Stimulated activated CD4-positive, alpha-beta T cell treated with anti-CD3 and anti-CD28 coated beads, Interleukin-15, amount 100 ng/mL, for 24 hours (primary cell): Measurements from ENCODE around the gene ZNF771.
"Not testable (repeated sequence)": the region's sequence is repeated elsewhere in the genome, so short reads cannot be mapped to it uniquely, and the experiment has no call there.

Source experiments
- DNase-seq: peaks from one replicate; pipeline ENCODE4 v3.0.0-alpha.2; 2020

ZNF771 gene

GRCh38 chr16:30438835-30439234 lies 31.4 kb downstream of the ZNF771 start:
- DNase-seq, result no peak

GRCh38 chr16:30439720-30440348 lies 32.4 kb downstream of the ZNF771 start:
- no peak for DNase-seq

GRCh38 chr16:30443631-30444030 lies 36.2 kb downstream of the ZNF771 start:
- DNase-seq, result no peak

- DNase-seq, result no peak
Measured at GRCh38 chr16:30444231-30445148, 37.1 kb downstream of the ZNF771 start.

GRCh38 chr16:30445149-30445407 lies 37.7 kb downstream of the ZNF771 start:
- DNase-seq, result no peak

GRCh38 chr16:30445408-30446202 lies 38.2 kb downstream of the ZNF771 start, which contains the start of gene SEPHS2:
SEPHS2 (minus strand) TSS chr16:30445874; CDS start chr16:30445727, 147 bp downstream.
- DNase-seq, result peak; percentile 97

- DNase-seq, result no peak
Measured at GRCh38 chr16:30446203-30446595, 38.8 kb downstream of the ZNF771 start.

- no peak for DNase-seq
Measured at GRCh38 chr16:30447512-30448226, 40.3 kb downstream of the ZNF771 start.

GRCh38 chr16:30449116-30449435 lies 41.7 kb downstream of the ZNF771 start:
- DNase-seq, result no peak

- not testable (repeated sequence) for DNase-seq
Measured at GRCh38 chr16:30452709-30453580, 45.5 kb downstream of the ZNF771 start.

GRCh38 chr16:30456302-30456701 lies 48.9 kb downstream of the ZNF771 start:
- DNase-seq, result no peak

- DNase-seq, result no peak
Measured at GRCh38 chr16:30457256-30457655, 49.9 kb downstream of the ZNF771 start.

- DNase-seq, result no peak
Measured at GRCh38 chr16:30457743-30458560, 50.5 kb downstream of the ZNF771 start.

- DNase-seq, result peak; percentile 93
Measured at GRCh38 chr16:30458561-30459394, 51.4 kb downstream of the ZNF771 start.

- peak; percentile 12 for DNase-seq
Measured at GRCh38 chr16:30459456-30459855, 52.0 kb downstream of the ZNF771 start.

- DNase-seq, result not testable (repeated sequence)
Measured at GRCh38 chr16:30461426-30461825, 54.0 kb downstream of the ZNF771 start.

GRCh38 chr16:30464078-30464477 lies 56.7 kb downstream of the ZNF771 start:
- no peak for DNase-seq
